UCSD-AML1 (cell line): Measurements from ENCODE around the gene LY9.
"Not testable (repeated sequence)": the region's sequence is repeated elsewhere in the genome, so short reads cannot be mapped to it uniquely, and the experiment has no call there.

Source experiments
- DNase-seq: peaks from one replicate; lab custom pipeline; 2025; ENCODE audit not compliant: unreplicated experiment; lab: John Stamatoyannopoulos, UW

Gene LY9

GRCh38 chr1:160773093-160773492 is 22.9 kb upstream of the LY9 start:
- DNase-seq, result no peak

DNA sequence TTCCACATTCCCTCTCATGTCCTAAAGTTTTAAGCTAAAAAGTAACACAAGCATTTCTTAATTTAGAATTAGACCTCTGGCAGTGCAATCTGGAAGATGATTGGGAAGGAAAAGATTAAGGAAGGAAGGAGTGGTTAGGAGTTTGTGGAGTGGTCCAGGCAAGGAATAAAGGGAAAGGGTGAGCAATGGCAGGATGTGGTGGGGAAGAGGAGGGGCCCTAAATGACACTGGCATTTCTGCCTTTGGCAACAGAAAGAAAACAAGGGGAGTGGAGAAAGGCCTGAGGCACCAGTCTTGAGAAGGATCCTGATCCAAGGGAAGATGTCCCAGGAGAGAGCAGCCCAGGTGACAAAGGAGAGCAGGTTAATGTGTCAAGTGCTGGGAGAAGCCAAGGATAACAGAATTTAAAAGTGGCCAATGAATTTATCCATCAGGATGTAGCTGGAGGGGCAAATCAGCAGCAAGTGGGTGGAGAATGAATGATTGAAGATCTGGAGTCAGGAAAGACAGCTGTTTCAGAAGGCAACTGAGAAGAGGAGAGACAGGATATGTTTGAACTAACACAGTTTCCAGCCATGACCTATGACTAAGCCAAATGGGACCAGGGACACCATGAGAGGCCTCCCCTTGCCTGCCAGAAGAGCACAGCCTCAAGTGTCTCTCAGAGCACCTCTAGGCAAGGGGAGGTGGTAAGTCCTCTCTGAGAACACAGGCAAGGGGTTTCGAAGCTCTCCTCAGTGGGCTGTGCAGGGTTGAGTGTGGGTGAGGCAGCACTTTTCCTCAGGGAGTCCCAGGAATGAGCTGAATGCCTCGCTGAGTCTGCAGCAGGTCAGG is 20.9 kb upstream of the LY9 start:
- peak; percentile 27 for DNase-seq

DNA sequence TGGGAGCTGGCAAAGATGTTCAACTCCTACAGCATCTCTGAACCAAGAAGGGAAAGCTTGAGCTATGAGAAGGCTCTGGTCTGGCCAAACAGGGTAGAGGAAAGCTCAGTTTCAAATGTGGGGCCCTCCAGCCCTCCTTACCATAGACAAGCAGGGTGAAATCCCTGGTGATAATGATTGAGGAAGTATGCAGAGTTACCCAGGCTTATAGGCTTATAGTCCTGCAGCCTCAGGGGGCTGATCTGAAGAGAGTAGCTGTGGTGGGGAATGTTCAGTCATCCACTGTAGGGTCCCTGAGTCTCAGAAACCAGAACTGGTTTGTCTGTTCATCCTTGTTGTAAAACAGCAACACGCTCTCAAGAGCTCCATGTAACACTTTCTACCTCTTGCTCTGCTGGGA is 19.8 kb upstream of the LY9 start:
- DNase-seq, result no peak

- DNase-seq, result no peak
These were observed 18.4 kb upstream of the LY9 start for GRCh38 chr1:160777486-160778089.

DNA sequence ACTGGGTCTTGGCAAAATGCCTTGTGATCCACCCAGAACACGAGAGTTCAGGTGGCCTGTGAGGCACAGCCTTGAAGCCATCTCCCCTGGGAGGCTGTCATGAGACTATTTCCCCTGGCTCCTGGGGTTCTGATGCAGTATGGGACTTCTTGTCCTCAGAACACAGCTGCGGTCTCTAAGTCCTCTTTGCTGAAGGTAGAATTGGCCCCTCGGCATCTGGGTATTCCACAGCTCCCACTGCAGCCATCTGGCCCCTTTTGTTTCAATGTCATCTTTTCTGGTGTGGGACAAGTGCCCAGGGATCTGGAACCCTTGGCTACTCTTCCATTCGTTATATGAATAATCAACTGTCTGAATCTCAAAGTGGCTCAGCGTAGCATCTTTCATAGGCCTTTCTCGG is 17.0 kb upstream of the LY9 start:
- no peak for DNase-seq

DNA sequence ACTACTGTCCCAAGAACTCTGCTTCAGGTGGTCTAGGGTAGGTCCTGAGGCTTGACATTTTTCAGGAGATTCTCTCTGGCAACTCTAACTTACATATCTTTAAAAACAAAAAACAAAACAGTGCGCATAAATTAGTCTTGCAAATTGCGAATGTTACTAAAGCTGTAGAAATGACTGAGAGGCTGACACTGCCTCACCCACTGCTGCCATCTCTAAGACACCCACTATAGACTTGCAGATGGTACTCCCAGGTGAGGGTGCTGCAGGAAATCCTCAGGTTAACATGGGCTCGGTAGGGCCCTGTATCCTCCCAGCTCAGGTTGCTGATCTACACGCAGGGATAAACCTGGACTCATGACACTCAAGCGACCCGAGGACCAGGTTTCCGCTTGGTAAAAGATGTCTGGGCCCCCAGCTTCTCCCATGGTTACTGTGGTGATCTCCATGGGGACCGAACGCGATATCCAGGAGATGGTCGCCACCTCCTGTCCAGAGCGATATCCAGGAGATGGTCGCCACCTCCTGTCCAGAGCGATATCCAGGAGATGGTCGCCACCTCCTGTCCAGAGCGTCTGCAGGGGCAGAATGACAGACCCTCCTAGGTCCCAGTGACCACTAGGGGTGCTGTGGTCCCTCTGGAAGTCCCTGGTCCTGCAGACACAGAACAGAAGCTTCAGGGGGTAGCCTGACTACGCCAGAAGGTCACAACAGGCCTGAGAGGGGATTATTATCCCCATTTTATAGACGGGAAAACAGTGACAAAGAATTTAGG is 16.2 kb upstream of the LY9 start:
- DNase-seq, result peak; percentile 43

DNA sequence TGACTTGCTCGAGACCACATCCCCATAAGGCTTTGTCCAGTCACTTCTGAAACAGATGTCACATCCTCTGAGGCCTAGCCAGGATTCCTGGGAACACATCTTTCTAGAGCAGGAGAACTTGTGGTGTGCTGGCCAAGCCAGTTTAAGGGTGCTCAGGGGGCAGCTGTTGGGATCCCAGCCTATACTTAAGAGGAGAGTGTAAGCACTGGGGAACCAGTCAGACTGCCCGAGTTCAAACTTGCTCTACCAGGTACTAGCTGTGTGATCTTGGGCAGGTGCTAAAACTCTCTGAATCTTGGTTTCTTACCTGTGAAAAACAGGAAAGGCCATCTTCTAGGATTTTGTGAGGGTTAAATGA is 15.6 kb upstream of the LY9 start:
- DNase-seq, result no peak

DNA sequence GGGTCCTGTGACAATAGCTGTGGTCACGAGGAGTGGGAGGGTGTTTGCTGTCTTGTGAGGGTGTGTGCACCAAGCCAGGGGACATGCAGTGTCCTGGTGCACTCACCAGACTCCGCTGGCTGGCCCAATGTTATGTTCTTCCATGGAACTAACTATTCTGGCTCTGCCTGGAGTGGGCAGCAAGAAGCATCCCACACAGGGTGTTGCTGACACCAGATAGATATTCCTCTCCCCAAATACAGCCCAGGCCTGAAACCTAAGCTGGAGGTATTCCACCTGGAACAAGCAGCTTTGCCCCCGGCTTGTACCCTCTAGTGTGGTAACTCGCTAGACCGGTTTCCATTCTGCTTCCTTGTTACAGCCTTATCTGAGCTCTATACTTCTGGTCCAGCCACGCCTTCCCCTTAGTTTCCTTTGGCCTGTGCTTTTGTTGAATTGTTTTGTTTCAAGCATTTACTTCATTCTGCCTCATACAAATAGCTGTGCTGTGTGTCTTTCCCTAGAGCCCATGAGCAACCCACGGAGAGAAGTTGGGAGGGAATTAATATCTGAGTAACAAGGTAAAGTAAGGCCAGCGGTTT is 14.7 kb upstream of the LY9 start:
- no peak for DNase-seq

DNA sequence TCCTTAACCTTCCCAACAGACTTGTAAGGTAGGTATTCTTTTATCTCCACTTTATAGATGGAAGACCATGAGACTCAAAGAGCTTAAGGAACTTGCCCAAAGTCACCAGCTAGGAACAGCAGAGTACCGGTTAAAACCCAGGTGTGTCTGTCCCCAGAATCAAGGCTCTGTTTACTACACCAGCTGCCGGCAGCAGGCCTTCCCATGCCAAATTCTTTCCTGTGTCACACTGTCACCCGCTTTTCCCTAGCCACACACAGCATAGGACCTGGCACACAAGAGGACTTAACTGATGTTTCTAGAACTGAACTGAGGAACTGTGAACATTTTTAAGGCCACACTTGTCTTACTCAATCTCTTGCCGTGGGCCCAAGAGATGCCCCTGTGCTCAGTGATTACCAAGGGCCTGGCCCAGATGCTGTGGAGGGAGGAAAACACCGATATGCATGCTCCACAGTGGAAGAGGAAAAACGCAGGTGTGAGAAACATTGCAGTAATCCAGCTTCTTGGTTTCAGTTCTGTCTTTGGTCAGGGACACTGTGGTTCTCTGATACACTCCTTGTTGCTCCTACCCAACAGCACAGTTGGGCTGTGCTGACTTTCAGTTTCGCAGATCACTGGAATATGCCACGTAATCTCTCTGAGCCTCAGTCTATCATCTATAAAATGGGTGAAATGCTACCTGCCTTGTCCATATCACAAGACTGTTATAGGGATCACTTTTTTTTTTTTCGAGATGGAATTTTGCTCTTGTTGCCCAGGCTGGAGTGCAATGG is 13.9 kb upstream of the LY9 start:
- no peak for DNase-seq

- DNase-seq, result not testable (repeated sequence)
These were observed 12.8 kb upstream of the LY9 start for GRCh38 chr1:160782988-160783765.

- DNase-seq, result no peak
These were observed 6.8 kb upstream of the LY9 start for GRCh38 chr1:160789051-160789701.

DNA sequence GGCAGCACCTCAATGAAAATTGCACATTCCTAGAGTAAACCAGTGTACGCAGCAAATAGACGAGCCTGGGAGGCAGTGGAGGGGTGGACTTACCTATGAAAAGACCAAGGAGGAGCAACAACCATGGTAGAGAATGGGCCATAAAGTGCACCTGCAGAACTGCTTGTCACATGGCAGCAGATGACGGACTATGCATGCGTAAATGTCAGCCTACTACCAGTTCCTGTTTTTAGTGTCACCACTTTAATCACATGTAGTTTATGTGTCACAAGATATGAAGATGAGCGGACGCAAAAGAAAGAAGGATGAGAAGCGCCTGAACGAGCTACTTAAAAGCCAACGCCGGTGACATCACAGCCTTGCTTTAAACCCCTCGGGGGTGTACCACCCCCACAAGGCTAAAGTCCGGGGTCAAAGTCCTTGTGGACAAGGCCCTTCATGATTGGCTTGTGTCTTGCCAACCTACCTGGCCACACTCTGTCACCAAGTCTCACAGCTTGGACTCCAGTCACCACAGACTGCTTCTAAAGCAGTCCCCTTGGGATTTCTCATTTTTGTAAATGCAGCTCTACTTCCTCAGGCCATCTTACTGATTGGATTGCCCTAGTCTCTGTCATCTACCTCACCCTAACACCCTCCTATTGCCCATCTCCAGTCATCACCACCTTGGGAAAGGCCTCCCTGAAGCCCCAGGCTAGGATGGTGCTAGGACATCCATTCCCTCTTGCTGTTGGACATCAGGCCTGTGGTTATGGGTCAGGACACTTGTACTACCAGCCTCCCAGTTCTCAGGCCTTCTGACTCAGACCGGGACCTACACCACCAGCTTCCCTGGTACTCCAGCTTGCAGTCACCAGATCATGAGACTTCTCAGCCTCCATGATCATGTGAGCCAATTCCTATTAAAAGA is 6.0 kb upstream of the LY9 start:
- no peak for DNase-seq

DNA sequence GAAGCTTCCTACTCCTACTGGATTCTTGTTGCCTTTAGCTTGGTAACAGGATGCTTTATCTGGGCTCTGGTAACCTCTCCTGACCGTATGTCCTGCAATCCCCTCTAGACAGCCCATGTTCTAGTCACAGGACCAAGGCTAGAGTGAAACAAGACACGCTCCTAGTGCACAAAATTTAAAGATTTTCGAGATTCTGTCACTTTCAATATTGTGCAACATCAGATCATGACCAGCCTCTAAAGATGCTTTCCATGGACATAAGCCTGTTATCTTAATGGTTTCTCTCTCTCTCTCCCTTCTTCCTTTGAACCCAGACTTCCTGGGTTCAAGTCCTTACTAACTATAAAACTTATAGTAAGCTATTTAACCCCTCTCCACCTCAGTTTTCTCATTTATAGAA is 1.6 kb upstream of the LY9 start:
- DNase-seq, result no peak

DNA sequence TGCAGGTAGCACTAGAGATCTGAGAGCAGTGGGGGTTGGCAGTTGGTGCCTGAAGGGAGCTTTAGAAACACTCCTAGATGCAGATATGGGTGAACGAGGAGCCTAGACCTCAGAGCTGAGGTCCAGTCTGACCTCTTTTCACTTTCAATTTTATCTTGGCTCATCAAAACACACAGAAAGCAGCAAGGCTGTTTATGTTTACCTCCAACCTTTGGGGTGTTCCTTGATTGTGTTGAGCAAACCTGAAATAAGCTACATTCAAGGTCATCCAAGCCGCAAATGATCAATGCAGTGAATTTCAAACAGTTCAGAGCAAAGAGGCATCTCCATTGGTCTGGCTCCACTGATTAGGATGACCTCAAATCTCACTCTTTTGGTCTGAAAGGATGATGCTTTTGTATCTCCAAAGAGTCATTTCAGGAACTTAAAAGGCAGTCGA is 1.3 kb downstream of the LY9 start:
- DNase-seq, result no peak

- DNase-seq, result no peak
These were observed 1.9 kb downstream of the LY9 start for GRCh38 chr1:160797861-160798273.

- DNase-seq, result no peak
These were observed 2.5 kb downstream of the LY9 start for GRCh38 chr1:160798439-160798838.

DNA sequence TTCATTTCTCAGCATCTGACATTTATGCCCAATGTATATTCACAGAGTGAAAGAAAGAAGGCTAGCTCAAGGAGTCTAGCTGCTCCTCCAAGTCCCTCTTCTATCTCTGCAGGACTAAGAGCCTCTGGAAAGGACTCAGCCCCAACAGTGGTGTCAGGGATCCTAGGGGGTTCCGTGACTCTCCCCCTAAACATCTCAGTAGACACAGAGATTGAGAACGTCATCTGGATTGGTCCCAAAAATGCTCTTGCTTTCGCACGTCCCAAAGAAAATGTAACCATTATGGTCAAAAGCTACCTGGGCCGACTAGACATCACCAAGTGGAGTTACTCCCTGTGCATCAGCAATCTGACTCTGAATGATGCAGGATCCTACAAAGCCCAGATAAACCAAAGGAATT is 3.7 kb downstream of the LY9 start:
- DNase-seq, result no peak

GRCh38 chr1:160800142-160800541 is 4.2 kb downstream of the LY9 start:
- DNase-seq, result no peak
